HepG2 (cell line): ENCODE data around the gene USP24. TPM values are rescaled to one million over a fixed set of nuclear protein-coding genes. Genes with fewer than 3 reads are reported as not detected.

Experiments
- ATAC-seq: fragments of 200-7000 bp; cut with Tn5 transposase; 3 replicates; pipeline ENCODE4 v1.9.1; 2020; ENCODE audit warnings: mild to moderate bottlenecking, moderate library complexity
- BruUV-seq: library from RNA; stranded (reverse); fragments of 400-500 nt; replicated peaks from 2 replicates; lab custom pipeline; 2021; lab: Mats Ljungman, UMichigan
- CTCF ChIA-PET: fragments of 300-600 bp; formaldehyde crosslinking; extraction: SDS; loops from one replicate; lab custom pipeline; 2021; ENCODE audit warnings: low total read pairs, inconsistent platforms, low intra/inter-chr PET ratio; lab: Yijun Ruan, JAX
- POLR2A ChIA-PET: fragments of 350-600 bp; sonication (Branson Sonifier 250); formaldehyde crosslinking; loops from one replicate; lab custom pipeline; 2020; ENCODE audit warnings: antibody characterized with exemption, inconsistent platforms; lab: Yijun Ruan, JAX
- DNase-seq: peaks from one replicate; pipeline ENCODE4 v3.0.0-alpha.2; 2015; ENCODE audit warnings: low spot score
- FAIRE-seq: peaks from 3 replicates; lab custom pipeline; 2011; peaks lifted over from hg19 to GRCh38; lab: Jason Lieb, UNC
- H2AFZ ChIP-seq: one replicate; pipeline ENCODE4 v1.6.1; 2011; ENCODE audit warnings: low read length, inconsistent platforms
- H3K27ac ChIP-seq: fragments of 300-600 bp; 3 replicates; pipeline ENCODE4 v1.8.0; 2011; ENCODE audit warnings: mixed run types, mild to moderate bottlenecking, mixed read lengths, low read length, inconsistent platforms; ENCODE audit not compliant: insufficient read depth; ENCODE audit errors: extremely low read length
- H3K27me3 ChIP-seq, 2 experiments: fragments of 200-600 bp in 1 of 2; 2 replicates in 1 of 2; 3 replicates in 1 of 2; pipeline versions ENCODE4 v1.6.0 to v1.8.0; 2011; ENCODE audit warnings: low read length in 2 of 2, mild to moderate bottlenecking in 2 of 2, moderate library complexity in 2 of 2, inconsistent platforms in 1 of 2; ENCODE audit not compliant: insufficient read depth in 2 of 2, control insufficient read depth in 1 of 2
- H3K36me3 ChIP-seq, 2 experiments: fragments of 200-600 bp in 1 of 2; replicated peaks in 1 of 2; 2 replicates in 1 of 2; 3 replicates in 1 of 2; pipeline versions ENCODE4 v1.5.1 to v1.8.0; 2011; ENCODE audit warnings: low read length in 2 of 2, inconsistent platforms in 1 of 2; ENCODE audit not compliant: insufficient read depth in 2 of 2, control insufficient read depth in 1 of 2
- H3K4me1 ChIP-seq: 2 replicates; pipeline ENCODE4 v1.5.1; 2012; ENCODE audit warnings: low read length, inconsistent platforms; ENCODE audit not compliant: insufficient read depth
- H3K4me2 ChIP-seq: 2 replicates; pipeline ENCODE4 v1.6.0; 2011; ENCODE audit warnings: low read depth, low read length, inconsistent platforms
- H3K4me3 ChIP-seq, 3 experiments: fragments of 200-600 bp in 1 of 3; sonication (generic), shearing (Covaris generic) in 1 of 3; replicated peaks in 1 of 3; 2 replicates each; pipeline ENCODE4 v1.5.1; 2011 to 2016; ENCODE audit warnings: low read length in 3 of 3, inconsistent platforms in 2 of 3, low read depth in 2 of 3, mild to moderate bottlenecking in 2 of 3, control low read depth in 1 of 3, mixed read lengths in 1 of 3; ENCODE audit not compliant: insufficient read depth in 1 of 3
- H3K79me2 ChIP-seq: one replicate; pipeline ENCODE4 v1.6.1; 2011; ENCODE audit warnings: low read length, inconsistent platforms; ENCODE audit not compliant: insufficient read depth
- H3K9ac ChIP-seq: 2 replicates; pipeline ENCODE4 v1.6.0; 2011; ENCODE audit warnings: mild to moderate bottlenecking, low read depth, low read length, inconsistent platforms; ENCODE audit not compliant: insufficient read depth
- H3K9me3 ChIP-seq: 2 replicates; pipeline ENCODE4 v1.5.1; 2012; ENCODE audit warnings: mild to moderate bottlenecking, low read length
- H4K20me1 ChIP-seq: 2 replicates; pipeline ENCODE4 v1.6.0; 2011; ENCODE audit warnings: inconsistent platforms, mild to moderate bottlenecking, low read length, moderate library complexity; ENCODE audit not compliant: insufficient read depth
- ARNT2 ChIP-seq: sonication (generic); formaldehyde crosslinking; IDR thresholded peaks from 2 replicates; pipeline ENCODE4 v1.8.0; 2022; ENCODE audit warnings: mild to moderate bottlenecking, low read depth, missing genetic modification reagents, moderate library complexity
- CC2D1A ChIP-seq: sonication (generic); formaldehyde crosslinking; IDR thresholded peaks from 2 replicates; pipeline ENCODE4 v1.8.1; 2023; ENCODE audit warnings: mild to moderate bottlenecking, missing genetic modification reagents
- JUND ChIP-seq: sonication (generic); formaldehyde crosslinking; IDR thresholded peaks from 2 replicates; pipeline ENCODE4 v1.8.0; 2022; ENCODE audit warnings: mild to moderate bottlenecking, missing genetic modification reagents
- KMT2B ChIP-seq: IDR thresholded peaks from 2 replicates; pipeline ENCODE4 v1.6.1; 2016; ENCODE audit warnings: missing genetic modification reagents, missing compliant biosample characterization
- PCBP1 ChIP-seq: fragments of 200-400 bp; formaldehyde crosslinking; IDR thresholded peaks from 2 replicates; pipeline ENCODE4 v1.6.1; 2017; ENCODE audit warnings: mild to moderate bottlenecking, low read depth, low read length, borderline replicate concordance
- PRMT3 ChIP-seq: sonication (generic); formaldehyde crosslinking; IDR thresholded peaks from 2 replicates; pipeline ENCODE4 v1.8.1; 2022; ENCODE audit warnings: low read depth, mild to moderate bottlenecking, moderate library complexity, missing genetic modification reagents, borderline replicate concordance
- SMARCC2 ChIP-seq: fragments of 450-650 bp; IDR thresholded peaks from 2 replicates; pipeline ENCODE4 v1.6.1; 2017; ENCODE audit warnings: antibody characterized with exemption, mild to moderate bottlenecking
- WIZ ChIP-seq: sonication (generic); formaldehyde crosslinking; IDR thresholded peaks from 2 replicates; pipeline ENCODE4 v1.5.1; 2020; ENCODE audit warnings: mild to moderate bottlenecking, missing genetic modification reagents
- ZC3H13 ChIP-seq: sonication (generic); formaldehyde crosslinking; IDR thresholded peaks from 2 replicates; pipeline ENCODE4 v1.8.1; 2023; ENCODE audit warnings: mild to moderate bottlenecking, missing genetic modification reagents, moderate library complexity
- ZNF362 ChIP-seq: sonication (generic); formaldehyde crosslinking; IDR thresholded peaks from 2 replicates; pipeline ENCODE4 v1.4.0; 2020; ENCODE audit warnings: missing genetic modification reagents, mild to moderate bottlenecking, borderline replicate concordance
- ZNF572 ChIP-seq: sonication (generic); formaldehyde crosslinking; IDR thresholded peaks from 2 replicates; pipeline ENCODE4 v1.5.1; 2020; ENCODE audit warnings: mild to moderate bottlenecking, missing genetic modification reagents
- ZNF616 ChIP-seq: sonication (generic); formaldehyde crosslinking; IDR thresholded peaks from 2 replicates; pipeline ENCODE4 v1.5.0; 2020; ENCODE audit warnings: low read depth, mild to moderate bottlenecking, missing genetic modification reagents
- ZZZ3 ChIP-seq: sonication (generic); formaldehyde crosslinking; IDR thresholded peaks from 2 replicates; pipeline ENCODE4 v1.4.0; 2020; ENCODE audit warnings: missing genetic modification reagents, mild to moderate bottlenecking, borderline replicate concordance
- WGBS: methylation state at CpG from one replicate; pipeline ENCODE4 v1.1.6; 2017; ENCODE audit warnings: low lambda C conversion rate; 5-methylcytosine and 5-hydroxymethylcytosine counted together
- in situ Hi-C: cut with HindIII; loops from 2 replicates; pipeline ENCODE4 v1.10.0; 2017; ENCODE audit warnings: low pct_unique_long_range_greater_than_20kb; ENCODE audit not compliant: extremely low pct_ligation_motif_present
- intact Hi-C: fragments of 100-400 bp; cut with micrococcal nuclease; formaldehyde crosslinking; loops from one replicate; pipeline ENCODE4 v1.10.0; 2022; ENCODE audit not compliant: unreplicated experiment
- polyA plus RNA-seq, 8 experiments: library from polyadenylated mRNA; depleted of rRNA in 3 of 8; stranded (reverse) in 7 of 8; unstranded in 1 of 8; fragments of >200 nt; fragmentation: Illumina TruSeq in 4 of 8; extraction: Trizol in 4 of 8; gene quantifications; 2 replicates each; pipeline versions ENCODE4 v1.2.1 to v1.2.3, GENCODE V29; 2011 to 2016; ENCODE audit warnings: low read depth in 4 of 8, missing spikeins in 1 of 8, mixed read lengths in 1 of 8; ENCODE audit not compliant: insufficient read depth in 1 of 8
- total RNA-seq, 5 experiments: library from RNA; depleted of rRNA; stranded (reverse); fragments of >200 nt; fragmentation: Illumina TruSeq; extraction: Trizol; gene quantifications; 2 replicates each; pipeline ENCODE4 v1.2.3, GENCODE V29; 2016; ENCODE audit warnings: low read depth in 1 of 5
- TF ChIP-seq, protein P1 (sequence below): sonication (generic); formaldehyde crosslinking; IDR thresholded peaks from 2 replicates; pipeline ENCODE4 v1.4.0; 2020; ENCODE audit warnings: missing genetic modification reagents
- TF ChIP-seq, protein P2 (sequence below): sonication (generic); formaldehyde crosslinking; conservative IDR thresholded peaks from 2 replicates; pipeline ENCODE4 v1.4.0; 2020; ENCODE audit warnings: missing genetic modification reagents
- TF ChIP-seq, protein P3 (sequence below): sonication (generic); formaldehyde crosslinking; IDR thresholded peaks from 2 replicates; pipeline ENCODE4 v1.5.0; 2020; ENCODE audit warnings: mild to moderate bottlenecking, missing genetic modification reagents, borderline replicate concordance

Gene USP24
- total and polyA plus RNA-seq, 2 of the 13 experiments (the other 11 are each of a cell fraction or from before 2014, with no cell fraction given): 18.8 to 47.6 TPM

DNA sequence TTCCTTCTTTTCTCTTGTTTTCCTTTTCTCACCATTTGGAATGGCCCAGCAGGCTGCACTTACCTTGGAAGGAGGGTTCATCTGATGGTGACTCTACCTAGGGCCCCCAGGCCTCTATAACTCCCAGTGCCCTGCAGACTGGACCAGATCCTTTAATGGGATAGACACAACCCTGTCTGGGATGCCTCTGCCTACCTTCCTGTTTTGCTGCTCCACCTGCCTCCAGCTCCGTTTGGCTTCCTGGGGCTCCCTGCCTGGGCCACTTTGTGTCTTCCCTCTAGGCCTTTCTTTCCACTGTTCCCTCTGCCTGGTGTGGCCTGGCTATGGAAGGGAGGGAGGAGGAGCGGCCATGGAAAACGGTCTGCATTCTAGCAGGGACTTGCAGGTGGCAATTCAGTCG is 168.3 kb downstream of the USP24 start:
- H3K9me3 ChIP-seq: no peaks in the 10 kb centered on the region
- 95% methylated on average over 4 of the region's 4 CpGs for WGBS
- peaks cover 42% of the 10 kb centered on the region for H3K4me1 ChIP-seq
- DNase-seq (no peak), FAIRE-seq (no peak), ATAC-seq (no peak)
- peaks cover 56% of the 10 kb centered on the region for H3K79me2 ChIP-seq
- H2AFZ ChIP-seq: no peak overlapping the region
- peaks cover 17 to 58% of the 10 kb centered on the region in 2 experiments for H3K36me3 ChIP-seq
- peaks cover 52% of the 10 kb centered on the region for H4K20me1 ChIP-seq
- CTCF ChIA-PET: no interaction called here
- no peaks in the 10 kb centered on the region for H3K27me3 ChIP-seq
- no peak overlapping the region for H3K4me3 ChIP-seq
- BruUV-seq: no TSS peak
- no peak overlapping the region for H3K4me2 ChIP-seq
- POLR2A ChIA-PET: no interaction called here
- in situ Hi-C loops: no loop called here
- intact Hi-C loops: no loop called here
- no peak overlapping the region for H3K9ac ChIP-seq
- H3K27ac ChIP-seq: no peak overlapping the region
- TF ChIP-seq, protein P1, sequence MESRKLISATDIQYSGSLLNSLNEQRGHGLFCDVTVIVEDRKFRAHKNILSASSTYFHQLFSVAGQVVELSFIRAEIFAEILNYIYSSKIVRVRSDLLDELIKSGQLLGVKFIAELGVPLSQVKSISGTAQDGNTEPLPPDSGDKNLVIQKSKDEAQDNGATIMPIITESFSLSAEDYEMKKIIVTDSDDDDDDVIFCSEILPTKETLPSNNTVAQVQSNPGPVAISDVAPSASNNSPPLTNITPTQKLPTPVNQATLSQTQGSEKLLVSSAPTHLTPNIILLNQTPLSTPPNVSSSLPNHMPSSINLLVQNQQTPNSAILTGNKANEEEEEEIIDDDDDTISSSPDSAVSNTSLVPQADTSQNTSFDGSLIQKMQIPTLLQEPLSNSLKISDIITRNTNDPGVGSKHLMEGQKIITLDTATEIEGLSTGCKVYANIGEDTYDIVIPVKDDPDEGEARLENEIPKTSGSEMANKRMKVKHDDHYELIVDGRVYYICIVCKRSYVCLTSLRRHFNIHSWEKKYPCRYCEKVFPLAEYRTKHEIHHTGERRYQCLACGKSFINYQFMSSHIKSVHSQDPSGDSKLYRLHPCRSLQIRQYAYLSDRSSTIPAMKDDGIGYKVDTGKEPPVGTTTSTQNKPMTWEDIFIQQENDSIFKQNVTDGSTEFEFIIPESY: no peak
- TF ChIP-seq KMT2B (CRISPR knock-in tag) (no peak), ZNF616 (no peak), JUND (CRISPR knock-in tag) (no peak), ZNF362 (CRISPR knock-in tag) (no peak), ARNT2 (CRISPR knock-in tag) (no peak), WIZ (CRISPR knock-in tag) (no peak), PRMT3 (CRISPR knock-in tag) (no peak), ZC3H13 (no peak), PCBP1 (no peak), ZZZ3 (CRISPR knock-in tag) (no peak), ZNF572 (no peak), SMARCC2 (no peak), CC2D1A (CRISPR knock-in tag) (no peak)
- TF ChIP-seq, protein P2, sequence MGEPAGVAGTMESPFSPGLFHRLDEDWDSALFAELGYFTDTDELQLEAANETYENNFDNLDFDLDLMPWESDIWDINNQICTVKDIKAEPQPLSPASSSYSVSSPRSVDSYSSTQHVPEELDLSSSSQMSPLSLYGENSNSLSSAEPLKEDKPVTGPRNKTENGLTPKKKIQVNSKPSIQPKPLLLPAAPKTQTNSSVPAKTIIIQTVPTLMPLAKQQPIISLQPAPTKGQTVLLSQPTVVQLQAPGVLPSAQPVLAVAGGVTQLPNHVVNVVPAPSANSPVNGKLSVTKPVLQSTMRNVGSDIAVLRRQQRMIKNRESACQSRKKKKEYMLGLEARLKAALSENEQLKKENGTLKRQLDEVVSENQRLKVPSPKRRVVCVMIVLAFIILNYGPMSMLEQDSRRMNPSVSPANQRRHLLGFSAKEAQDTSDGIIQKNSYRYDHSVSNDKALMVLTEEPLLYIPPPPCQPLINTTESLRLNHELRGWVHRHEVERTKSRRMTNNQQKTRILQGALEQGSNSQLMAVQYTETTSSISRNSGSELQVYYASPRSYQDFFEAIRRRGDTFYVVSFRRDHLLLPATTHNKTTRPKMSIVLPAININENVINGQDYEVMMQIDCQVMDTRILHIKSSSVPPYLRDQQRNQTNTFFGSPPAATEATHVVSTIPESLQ (CRISPR knock-in tag): no peak
- TF ChIP-seq, protein P3, sequence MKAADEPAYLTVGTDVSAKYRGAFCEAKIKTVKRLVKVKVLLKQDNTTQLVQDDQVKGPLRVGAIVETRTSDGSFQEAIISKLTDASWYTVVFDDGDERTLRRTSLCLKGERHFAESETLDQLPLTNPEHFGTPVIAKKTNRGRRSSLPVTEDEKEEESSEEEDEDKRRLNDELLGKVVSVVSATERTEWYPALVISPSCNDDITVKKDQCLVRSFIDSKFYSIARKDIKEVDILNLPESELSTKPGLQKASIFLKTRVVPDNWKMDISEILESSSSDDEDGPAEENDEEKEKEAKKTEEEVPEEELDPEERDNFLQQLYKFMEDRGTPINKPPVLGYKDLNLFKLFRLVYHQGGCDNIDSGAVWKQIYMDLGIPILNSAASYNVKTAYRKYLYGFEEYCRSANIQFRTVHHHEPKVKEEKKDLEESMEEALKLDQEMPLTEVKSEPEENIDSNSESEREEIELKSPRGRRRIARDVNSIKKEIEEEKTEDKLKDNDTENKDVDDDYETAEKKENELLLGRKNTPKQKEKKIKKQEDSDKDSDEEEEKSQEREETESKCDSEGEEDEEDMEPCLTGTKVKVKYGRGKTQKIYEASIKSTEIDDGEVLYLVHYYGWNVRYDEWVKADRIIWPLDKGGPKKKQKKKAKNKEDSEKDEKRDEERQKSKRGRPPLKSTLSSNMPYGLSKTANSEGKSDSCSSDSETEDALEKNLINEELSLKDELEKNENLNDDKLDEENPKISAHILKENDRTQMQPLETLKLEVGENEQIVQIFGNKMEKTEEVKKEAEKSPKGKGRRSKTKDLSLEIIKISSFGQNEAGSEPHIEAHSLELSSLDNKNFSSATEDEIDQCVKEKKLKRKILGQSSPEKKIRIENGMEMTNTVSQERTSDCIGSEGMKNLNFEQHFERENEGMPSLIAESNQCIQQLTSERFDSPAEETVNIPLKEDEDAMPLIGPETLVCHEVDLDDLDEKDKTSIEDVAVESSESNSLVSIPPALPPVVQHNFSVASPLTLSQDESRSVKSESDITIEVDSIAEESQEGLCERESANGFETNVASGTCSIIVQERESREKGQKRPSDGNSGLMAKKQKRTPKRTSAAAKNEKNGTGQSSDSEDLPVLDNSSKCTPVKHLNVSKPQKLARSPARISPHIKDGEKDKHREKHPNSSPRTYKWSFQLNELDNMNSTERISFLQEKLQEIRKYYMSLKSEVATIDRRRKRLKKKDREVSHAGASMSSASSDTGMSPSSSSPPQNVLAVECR (CRISPR knock-in tag): no peak
